ENCODE data around the gene MTURN. TPM values are rescaled to one million over a fixed set of nuclear protein-coding genes. Genes with fewer than 3 reads are reported as not detected.

Gene MTURN
- total RNA-seq, 1 donor from 2014 or later = 40.9 TPM

GRCh38 chr7:30136743-30137485, 2.1 kb downstream of the MTURN start:
- Histone ChIP-seq H3K4me3 (peak overlapping the region; percentile 84 to 85), H3K9me3 (no peaks in the 10 kb centered on the region), H3K27me3 (no peaks in the 10 kb centered on the region), H3K27ac (peak overlapping the region; percentile 89 to 96), H3K4me1 (peaks cover 14 to 23% of the 10 kb centered on the region in 2 donors), H3K36me3 (no peaks in the 10 kb centered on the region)
- no peak for TF ChIP-seq CTCF (IDR thresholded peaks at IDR 0.05)
- intact Hi-C loops (cut with DNase I) = loop anchor here (5.0 to 10.0 kb wide), 2 partner anchors 70 to 458 kb away; partner anchors contain the start of gene GARS1
- no peak for DNase-seq (ENCODE audit: low spot score in 2 of 2)

- no peak for TF ChIP-seq CTCF (IDR thresholded peaks at IDR 0.05)
- H3K4me3 ChIP-seq = no peak overlapping the region
- DNase-seq (ENCODE audit: low spot score in 2 of 2) = no peak
- no peaks in the 10 kb centered on the region for H3K36me3 ChIP-seq
- no peaks in the 10 kb centered on the region for H3K9me3 ChIP-seq
- intact Hi-C loops (cut with DNase I) = loop anchor here (5.0 to 10.0 kb wide), 3 partner anchors 73 to 455 kb away; partner anchors contain the start of genes GARS1 and NOD1
- peak overlapping the region; percentile 2 to 52 for H3K27ac ChIP-seq
- H3K27me3 ChIP-seq = no peaks in the 10 kb centered on the region
- H3K4me1 ChIP-seq = peaks cover 19 to 42% of the 10 kb centered on the region in 2 donors
Observed at GRCh38 chr7:30139836-30140384, 5.1 kb downstream of the MTURN start.

- H3K4me1 ChIP-seq = peaks cover 19 to 45% of the 10 kb centered on the region in 2 donors
Observed at GRCh38 chr7:30140456-30140855, 5.7 kb downstream of the MTURN start.

GRCh38 chr7:30142710-30143109, 7.9 kb downstream of the MTURN start:
- H3K9me3 ChIP-seq = no peaks in the 10 kb centered on the region
- peak overlapping the region in 1 of 2 donors; percentile 29 for H3K4me3 ChIP-seq
- intact Hi-C loops (cut with DNase I) = loop anchor here (2.0 to 5.0 kb wide), 4 partner anchors 26 to 335 kb away; partner anchors contain the start of genes NOD1 and ZNRF2
- no peaks in the 10 kb centered on the region for H3K27me3 ChIP-seq
- H3K4me1 ChIP-seq = peaks cover 12 to 39% of the 10 kb centered on the region in 2 donors
- no peak for TF ChIP-seq CTCF (IDR thresholded peaks at IDR 0.05)
- DNase-seq (ENCODE audit: low spot score in 2 of 2) = peak in 1 of 2 donors; percentile 90
- H3K36me3 ChIP-seq = peaks cover 0 to 2% of the 10 kb centered on the region in 2 donors
- H3K27ac ChIP-seq = peak overlapping the region; percentile 51 to 74

More at GRCh38 chr7:30140456-30140855, 5.7 kb downstream of the MTURN start:
- Histone ChIP-seq H3K9me3 (no peaks in the 10 kb centered on the region), H3K27ac (peak overlapping the region in 1 of 2 donors; percentile 51), H3K36me3 (no peaks in the 10 kb centered on the region), H3K4me3 (no peak overlapping the region), H3K27me3 (no peaks in the 10 kb centered on the region)
- intact Hi-C loops (cut with DNase I) = loop anchor here (5.0 kb wide), 1 partner anchor 337 kb away; the partner anchor contains the start of gene NOD1
- no peak for DNase-seq (ENCODE audit: low spot score in 2 of 2)
- no peak for TF ChIP-seq CTCF (IDR thresholded peaks at IDR 0.05)

DNA sequence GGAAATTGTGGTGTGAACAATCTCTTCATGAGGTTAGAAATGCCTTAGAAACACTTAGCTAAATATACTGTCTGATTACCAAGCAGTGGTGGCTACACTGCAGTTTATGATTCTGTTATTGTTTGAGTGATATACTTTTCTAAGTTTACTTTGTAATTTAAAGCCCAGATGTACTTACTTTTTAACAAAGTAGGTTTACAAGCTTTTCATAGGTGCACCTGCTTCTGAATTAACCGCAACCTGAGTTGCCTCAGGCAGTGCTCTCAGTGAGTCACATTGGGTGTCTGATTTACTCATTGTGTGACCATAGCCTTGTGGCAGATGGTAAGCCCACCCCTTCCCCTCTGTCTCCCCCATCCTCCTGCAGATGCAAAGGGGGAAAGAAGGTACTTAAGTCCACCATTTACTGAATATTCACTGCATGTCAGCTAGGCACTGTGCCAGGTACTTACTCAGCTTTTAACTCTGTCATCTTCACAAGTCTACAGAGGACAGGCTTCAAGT, 9.0 kb downstream of the MTURN start:
- Histone ChIP-seq H3K4me1 (peaks cover 12 to 39% of the 10 kb centered on the region in 2 donors), H3K27ac (peak overlapping the region; percentile 51 to 74)
- no peak for DNase-seq (ENCODE audit: low spot score in 2 of 2)

More for the DNA sequence above, 9.0 kb downstream of the MTURN start:
- no peaks in the 10 kb centered on the region for H3K27me3 ChIP-seq
- intact Hi-C loops (cut with DNase I) = loop anchor here (2.0 to 5.0 kb wide), 4 partner anchors 27 to 334 kb away; partner anchors contain the start of genes NOD1 and ZNRF2
- peaks cover 2 to 5% of the 10 kb centered on the region in 2 donors for H3K36me3 ChIP-seq
- H3K9me3 ChIP-seq = no peaks in the 10 kb centered on the region
- no peak overlapping the region for H3K4me3 ChIP-seq
- no peak for TF ChIP-seq CTCF (IDR thresholded peaks at IDR 0.05)

Measured in ascending aorta (tissue), 2 donors.